Loucy (cell line): ENCODE results near the gene KRTAP17-1.

ENCODE experiments used
- H2AFZ ChIP-seq: fragments of 200-600 bp; sonication (generic); 2 replicates; pipeline ENCODE4 v1.6.0; 2016; ENCODE audit warnings: antibody characterized with exemption, mild to moderate bottlenecking, low read length, moderate library complexity
- H3F3A ChIP-seq: fragments of 200-600 bp; 2 replicates; pipeline ENCODE4 v1.6.0; 2016; ENCODE audit warnings: antibody characterized with exemption, low read depth, mild to moderate bottlenecking
- H3K27me3 ChIP-seq: fragments of 200-600 bp; sonication (generic); 2 replicates; pipeline ENCODE4 v1.6.1; 2014; ENCODE audit warnings: low read length, mild to moderate bottlenecking; ENCODE audit not compliant: insufficient read depth, poor library complexity, severe bottlenecking
- H3K36me3 ChIP-seq: fragments of 200-600 bp; sonication (generic); 2 replicates; pipeline ENCODE4 v1.6.1; 2016; ENCODE audit warnings: low read length; ENCODE audit not compliant: insufficient read depth
- H3K4me1 ChIP-seq: fragments of 200-600 bp; sonication (generic); 2 replicates; pipeline ENCODE4 v1.5.1; 2014; ENCODE audit warnings: low read length, mild to moderate bottlenecking; ENCODE audit not compliant: insufficient read depth, poor library complexity, severe bottlenecking
- H3K4me2 ChIP-seq: fragments of 200-600 bp; sonication (generic); 2 replicates; pipeline ENCODE4 v1.6.0; 2014; ENCODE audit warnings: antibody characterized with exemption, low read length, low read depth, mild to moderate bottlenecking; ENCODE audit not compliant: poor library complexity, severe bottlenecking
- H3K4me3 ChIP-seq: fragments of 200-600 bp; sonication (generic); 2 replicates; pipeline ENCODE4 v1.5.1; 2014; ENCODE audit warnings: low read length, mild to moderate bottlenecking, mixed read lengths; ENCODE audit not compliant: poor library complexity, severe bottlenecking
- H3K79me2 ChIP-seq: fragments of 200-600 bp; sonication (generic); 2 replicates; pipeline ENCODE4 v1.6.1; 2014; ENCODE audit warnings: low read length; ENCODE audit not compliant: insufficient read depth
- H3K9ac ChIP-seq: fragments of 200-600 bp; sonication (generic); 2 replicates; pipeline ENCODE4 v1.6.0; 2014; ENCODE audit warnings: mild to moderate bottlenecking, low read depth, low read length, moderate library complexity; ENCODE audit not compliant: poor library complexity, severe bottlenecking
- H3K9me2 ChIP-seq: fragments of 200-600 bp; sonication (generic); replicated peaks from 2 replicates; pipeline ENCODE4 v1.6.1; 2016; ENCODE audit warnings: low read depth, low read length, mixed read lengths
- H3K9me3 ChIP-seq: fragments of 200-600 bp; sonication (generic); 2 replicates; pipeline ENCODE4 v1.6.1; 2014; ENCODE audit warnings: mild to moderate bottlenecking, antibody characterized with exemption, low read length, low read depth; ENCODE audit not compliant: insufficient read depth
- H4K20me1 ChIP-seq: fragments of 200-600 bp; sonication (generic); 2 replicates; pipeline ENCODE4 v1.6.0; 2014; ENCODE audit warnings: antibody characterized with exemption, low read length, mild to moderate bottlenecking; ENCODE audit not compliant: insufficient read depth, poor library complexity, severe bottlenecking
- CTCF ChIP-seq: fragments of 200-600 bp; sonication (generic); conservative IDR thresholded peaks from 2 replicates; pipeline ENCODE4 v1.5.1; 2014; ENCODE audit warnings: mild to moderate bottlenecking, antibody characterized with exemption, low read length
- EZH2phosphoT487 ChIP-seq: fragments of 200-600 bp; IDR thresholded peaks from 2 replicates; pipeline ENCODE4 v1.6.1; 2018; ENCODE audit warnings: antibody characterized with exemption, mild to moderate bottlenecking, moderate library complexity, borderline replicate concordance

KRTAP17-1 gene

GRCh38 chr17:41267711-41268110, 47.8 kb downstream of the KRTAP17-1 start:
- H3F3A ChIP-seq: no peaks in the 10 kb centered on the region
- no peak overlapping the region for H3K4me3 ChIP-seq
- H2AFZ ChIP-seq: no peak overlapping the region
- no peaks in the 10 kb centered on the region for H3K79me2 ChIP-seq
- no peak for TF ChIP-seq EZH2phosphoT487
- TF ChIP-seq CTCF: no peak
- H3K27me3 ChIP-seq: no peaks in the 10 kb centered on the region
- no peaks in the 10 kb centered on the region for H3K9me2 ChIP-seq
- H4K20me1 ChIP-seq: no peaks in the 10 kb centered on the region
- no peak overlapping the region for H3K4me2 ChIP-seq
- H3K4me1 ChIP-seq: no peaks in the 10 kb centered on the region
- no peaks in the 10 kb centered on the region for H3K9me3 ChIP-seq
- no peak overlapping the region for H3K9ac ChIP-seq
- H3K36me3 ChIP-seq: no peaks in the 10 kb centered on the region

- no peak within 1 kb of the TSS for H3K4me3 ChIP-seq
- no peaks in the 10 kb centered on the region for H3K27me3 ChIP-seq
- TF ChIP-seq EZH2phosphoT487: no peak
- no peak for TF ChIP-seq CTCF
- H3K9me2 ChIP-seq: no peaks in the 10 kb centered on the region
- H3K4me2 ChIP-seq: no peak within 1 kb of the TSS
- H3K9me3 ChIP-seq: no peaks in the 10 kb centered on the region
- no peaks in the 10 kb centered on the region for H3K4me1 ChIP-seq
- H2AFZ ChIP-seq: no peak within 1 kb of the TSS
- H3K36me3 ChIP-seq: no peaks in the 10 kb centered on the region
- no peaks in the 10 kb centered on the region for H3F3A ChIP-seq
- H3K9ac ChIP-seq: no peak within 1 kb of the TSS
- no peaks in the 10 kb centered on the region for H3K79me2 ChIP-seq
- H4K20me1 ChIP-seq: no peaks in the 10 kb centered on the region
Observed at GRCh38 chr17:41265078-41265477, 50.4 kb downstream of the KRTAP17-1 start, which contains the start of gene KRTAP9-6. Gene KRTAP9-6, plus strand, starts transcription at chr17:41265378. Its CDS starts 0 bp downstream, at chr17:41265378.
